Activated T-helper 2 cell treated with anti-CD3 and anti-CD28 coated beads, Interferon-gamma antibody, Interleukin-2, Interleukin-4, amounts not matched to agents 10 μg/mL and 5 μg/mL and 100 μg/mL, durations not matched to agents 14 hours and 24 hours and 36 hours (primary cell): Measurements from ENCODE around the gene PRKX. TPM values are rescaled to one million over a fixed set of nuclear protein-coding genes. Genes with fewer than 3 reads are reported as not detected.
"Not testable (repeated sequence)": the region's sequence is repeated elsewhere in the genome, so short reads cannot be mapped to it uniquely, and the experiment has no call there.

Source experiments
- DNase-seq: peaks from one replicate; pipeline ENCODE4 v3.0.0; 2021; ENCODE audit warnings: low spot score
- H3K27ac Mint-ChIP-seq: one replicate; pipeline ENCODE4 v1.8.0; 2021; ENCODE audit warnings: mixed read lengths
- H3K27me3 Mint-ChIP-seq: one replicate; pipeline ENCODE4 v1.8.0; 2021; ENCODE audit warnings: low read depth, mixed read lengths
- H3K36me3 Mint-ChIP-seq: one replicate; pipeline ENCODE4 v1.8.0; 2021; ENCODE audit warnings: low read depth, mixed read lengths
- H3K4me1 Mint-ChIP-seq: one replicate; pipeline ENCODE4 v1.8.0; 2021; ENCODE audit warnings: low read depth, mixed read lengths
- H3K4me3 Mint-ChIP-seq: one replicate; pipeline ENCODE4 v1.8.0; 2021; ENCODE audit warnings: low read depth, mild to moderate bottlenecking, moderate library complexity, mixed read lengths
- H3K9me3 Mint-ChIP-seq: one replicate; pipeline ENCODE4 v1.8.0; 2021; ENCODE audit warnings: mixed read lengths
- intact Hi-C: fragments of 100-400 bp; cut with micrococcal nuclease; formaldehyde crosslinking; loops from one replicate; pipeline ENCODE4 v1.15.1; 2023
- total RNA-seq: library from RNA; stranded (reverse); gene quantifications from 2 replicates; pipeline ENCODE4 v1.2.3, GENCODE V29; 2022

The PRKX gene
- total RNA-seq, 1 donor from 2014 or later, result 116 TPM

DNA sequence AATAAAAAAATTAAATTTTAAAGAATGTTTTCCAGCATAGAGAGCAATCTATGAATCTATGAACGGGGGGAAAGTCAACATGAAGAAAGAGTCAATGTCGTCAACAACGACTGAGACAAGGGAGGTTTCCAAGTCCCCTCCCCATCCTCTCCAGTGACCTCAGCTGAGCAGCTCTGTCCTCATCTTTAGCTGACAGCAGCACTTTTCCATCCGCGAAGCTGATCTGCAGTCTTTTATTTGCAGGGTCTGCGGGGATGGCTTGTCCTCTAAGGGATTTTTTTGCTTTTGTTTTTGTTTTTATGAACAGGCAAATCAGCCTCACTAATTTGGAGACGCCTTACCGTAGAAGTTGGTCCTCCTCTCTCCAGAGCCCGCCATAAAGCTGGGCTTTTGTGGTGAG, 46.5 kb downstream of the PRKX start:
- Mint-ChIP-seq H3K9me3 (no peaks in the 10 kb centered on the region), H3K36me3 (peaks cover 42% of the 10 kb centered on the region), H3K27me3 (no peaks in the 10 kb centered on the region), H3K4me3 (no peak overlapping the region), H3K27ac (no peak overlapping the region), H3K4me1 (peaks cover 9% of the 10 kb centered on the region)
- intact Hi-C loops, result no loop called here
- no peak for DNase-seq

DNA sequence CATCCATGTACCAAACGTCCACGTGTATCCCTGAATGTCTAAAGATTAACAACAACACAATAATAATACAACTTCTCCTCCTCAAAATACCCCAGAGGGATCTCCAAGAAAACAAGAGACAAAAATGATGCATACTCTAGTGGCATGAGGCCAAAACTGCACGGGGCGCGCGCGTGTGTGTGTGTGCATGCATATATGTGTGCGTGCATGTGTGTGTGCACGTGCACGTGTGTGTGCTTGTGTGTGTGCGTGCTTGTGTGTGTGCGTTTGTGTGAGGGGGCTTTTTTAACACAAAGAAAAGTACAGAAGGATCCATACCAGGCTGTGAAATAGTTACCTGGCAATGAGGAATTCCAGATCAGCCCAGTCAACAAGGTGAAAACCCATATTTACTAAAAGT, 48.5 kb downstream of the PRKX start:
- no peak overlapping the region for H3K4me3 Mint-ChIP-seq
- H3K9me3 Mint-ChIP-seq, result no peaks in the 10 kb centered on the region
- peaks cover 15% of the 10 kb centered on the region for H3K4me1 Mint-ChIP-seq
- intact Hi-C loops, result no loop called here
- peaks cover 52% of the 10 kb centered on the region for H3K36me3 Mint-ChIP-seq
- no peak for DNase-seq
- H3K27ac Mint-ChIP-seq, result no peak overlapping the region
- H3K27me3 Mint-ChIP-seq, result no peaks in the 10 kb centered on the region

DNA sequence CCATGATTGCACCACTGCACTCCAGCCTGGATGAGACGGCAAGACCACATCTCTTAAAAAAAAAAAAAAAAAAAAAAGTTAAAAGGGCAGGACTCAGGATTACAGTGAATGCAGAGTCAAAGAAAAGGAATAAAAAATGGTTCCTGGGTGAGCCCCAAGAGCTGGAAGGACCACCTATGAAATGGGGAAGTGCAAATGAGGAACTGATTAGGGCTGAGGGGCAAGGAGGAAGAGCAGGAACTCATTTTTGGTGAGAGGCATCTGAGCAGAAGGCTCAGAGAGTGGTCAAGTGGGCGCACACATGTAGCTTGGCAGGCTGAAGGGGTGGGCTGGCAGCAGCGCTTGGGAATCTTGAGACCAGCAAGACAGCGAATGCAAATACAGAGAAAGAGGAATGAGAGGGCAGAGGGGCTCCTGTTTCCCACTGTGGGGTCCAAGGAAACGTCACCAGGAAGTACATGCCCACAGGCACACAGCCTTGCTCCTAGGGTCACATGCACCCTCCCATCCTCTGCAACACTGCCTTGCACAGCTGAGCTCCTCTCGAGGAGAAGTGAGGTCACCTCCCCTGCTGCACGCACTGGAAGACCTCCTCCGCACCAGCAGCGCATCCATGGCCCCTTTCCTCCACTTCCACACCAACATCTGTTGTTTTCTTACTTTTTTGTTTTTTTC, 49.7 kb downstream of the PRKX start:
- intact Hi-C loops, H3K27ac Mint-ChIP-seq, DNase-seq, H3K9me3 Mint-ChIP-seq, H3K4me3 Mint-ChIP-seq, H3K27me3 Mint-ChIP-seq: not testable (repeated sequence)
- H3K36me3 Mint-ChIP-seq, result peaks cover 45% of the 10 kb centered on the region
- H3K4me1 Mint-ChIP-seq, result peaks cover 11% of the 10 kb centered on the region

DNA sequence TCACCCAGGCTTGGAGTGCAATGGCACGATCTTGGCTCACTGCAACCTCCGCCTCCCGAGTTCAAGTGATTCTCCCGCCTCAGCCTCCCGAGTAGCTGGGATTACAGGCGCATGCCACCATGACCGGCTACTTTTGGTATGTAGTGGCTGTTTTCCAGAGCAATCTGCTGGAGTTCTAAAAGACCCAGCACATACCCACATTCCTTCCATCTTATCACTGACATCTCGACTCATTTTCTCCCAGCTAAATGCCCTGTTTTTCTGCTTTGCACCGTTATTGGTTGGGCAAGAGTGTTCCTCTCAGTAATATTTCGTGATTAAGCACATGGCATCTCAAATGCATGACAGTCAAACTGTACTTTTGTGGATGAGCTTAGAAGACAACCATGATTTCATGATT, 53.7 kb downstream of the PRKX start:
- H3K4me3 Mint-ChIP-seq, result no peak overlapping the region
- no peak overlapping the region for H3K27ac Mint-ChIP-seq
- no peak for DNase-seq
- intact Hi-C loops, result loop anchor here (10.0 kb wide), 1 partner anchor 125 kb away; no protein-coding TSS in a partner anchor
- no peaks in the 10 kb centered on the region for H3K27me3 Mint-ChIP-seq
- peaks cover 11% of the 10 kb centered on the region for H3K4me1 Mint-ChIP-seq
- H3K9me3 Mint-ChIP-seq, result no peaks in the 10 kb centered on the region
- H3K36me3 Mint-ChIP-seq, result peaks cover 33% of the 10 kb centered on the region

DNA sequence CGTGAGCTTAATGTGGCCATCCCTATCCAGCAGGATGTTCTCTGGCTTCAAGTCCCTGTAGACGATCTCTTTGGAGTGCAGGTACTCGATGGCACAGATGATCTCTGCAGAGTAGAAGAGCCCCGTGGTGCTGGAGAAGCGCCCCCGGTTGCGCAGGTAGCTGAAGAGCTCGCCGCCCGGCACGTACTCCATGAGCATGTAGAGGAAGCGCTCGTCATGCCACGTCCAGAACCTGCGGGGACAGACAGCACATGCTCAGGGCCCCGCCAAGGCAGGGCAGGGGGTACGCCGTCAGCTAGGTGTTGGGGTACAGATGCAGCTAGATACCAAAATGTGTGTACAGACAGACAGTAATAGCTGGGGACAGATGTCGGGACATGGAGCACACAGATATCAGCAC, 58.3 kb downstream of the PRKX start:
- Mint-ChIP-seq H3K27ac (no peak overlapping the region), H3K27me3 (no peaks in the 10 kb centered on the region), H3K36me3 (peaks cover 30% of the 10 kb centered on the region), H3K4me3 (no peak overlapping the region), H3K4me1 (peaks cover 2% of the 10 kb centered on the region), H3K9me3 (no peaks in the 10 kb centered on the region)
- no peak for DNase-seq
- intact Hi-C loops, result loop anchor here (10.0 kb wide), 1 partner anchor 130 kb away; no protein-coding TSS in a partner anchor

DNA sequence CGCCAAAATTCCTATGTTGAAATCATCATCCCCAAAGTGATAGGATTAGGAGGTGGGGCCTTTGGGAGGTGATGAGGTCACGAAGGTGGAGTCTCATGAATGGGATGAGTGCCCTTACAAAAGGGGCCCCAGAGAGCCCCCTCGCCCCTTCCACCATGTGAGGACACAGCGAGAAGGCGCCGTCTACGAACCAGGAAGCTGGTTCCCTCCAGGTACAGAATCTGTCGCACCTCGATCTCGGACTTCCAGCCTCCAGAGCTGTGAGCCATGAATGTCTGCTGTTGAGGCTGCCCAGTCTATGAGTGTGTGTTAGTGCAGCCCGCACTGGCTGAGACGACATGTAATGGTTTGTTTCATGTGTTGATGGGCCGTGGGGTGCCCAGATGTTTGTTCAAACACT, 60.3 kb downstream of the PRKX start:
- H3K36me3 Mint-ChIP-seq, result peaks cover 31% of the 10 kb centered on the region
- H3K4me1 Mint-ChIP-seq, result peaks cover 2% of the 10 kb centered on the region
- no peaks in the 10 kb centered on the region for H3K9me3 Mint-ChIP-seq
- H3K27me3 Mint-ChIP-seq, result no peaks in the 10 kb centered on the region
- no peak for DNase-seq
- H3K27ac Mint-ChIP-seq, result no peak overlapping the region
- no peak overlapping the region for H3K4me3 Mint-ChIP-seq
- intact Hi-C loops, result loop anchor here (5.0 to 10.0 kb wide), 2 partner anchors 59 to 132 kb away; partner anchors contain the start of gene PRKX

DNA sequence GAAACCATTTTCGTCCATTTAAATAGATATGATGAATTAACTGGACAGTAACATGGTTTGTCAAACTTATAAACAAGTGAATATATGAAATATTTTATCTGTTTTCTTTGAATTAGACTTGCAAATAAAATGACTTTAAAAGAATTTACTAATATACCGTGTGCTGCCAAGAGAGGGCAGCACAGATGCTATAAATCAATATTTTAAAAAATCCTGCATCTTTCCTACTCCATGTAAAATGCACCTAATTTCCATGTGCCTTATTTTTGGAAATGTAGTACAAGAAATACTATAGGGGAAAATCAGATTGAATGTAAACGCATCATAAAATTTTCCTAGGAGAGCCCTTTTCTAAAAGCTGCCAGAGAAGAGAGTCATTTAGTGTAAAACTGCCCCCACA, 62.2 kb downstream of the PRKX start:
- no peaks in the 10 kb centered on the region for H3K27me3 Mint-ChIP-seq
- no peaks in the 10 kb centered on the region for H3K9me3 Mint-ChIP-seq
- no peak overlapping the region for H3K4me3 Mint-ChIP-seq
- DNase-seq, result no peak
- peaks cover 2% of the 10 kb centered on the region for H3K4me1 Mint-ChIP-seq
- intact Hi-C loops, result loop anchor here (1.0 to 10.0 kb wide), 3 partner anchors 61 to 161 kb away; partner anchors contain the start of gene PRKX
- peaks cover 43% of the 10 kb centered on the region for H3K36me3 Mint-ChIP-seq
- H3K27ac Mint-ChIP-seq, result no peak overlapping the region

DNA sequence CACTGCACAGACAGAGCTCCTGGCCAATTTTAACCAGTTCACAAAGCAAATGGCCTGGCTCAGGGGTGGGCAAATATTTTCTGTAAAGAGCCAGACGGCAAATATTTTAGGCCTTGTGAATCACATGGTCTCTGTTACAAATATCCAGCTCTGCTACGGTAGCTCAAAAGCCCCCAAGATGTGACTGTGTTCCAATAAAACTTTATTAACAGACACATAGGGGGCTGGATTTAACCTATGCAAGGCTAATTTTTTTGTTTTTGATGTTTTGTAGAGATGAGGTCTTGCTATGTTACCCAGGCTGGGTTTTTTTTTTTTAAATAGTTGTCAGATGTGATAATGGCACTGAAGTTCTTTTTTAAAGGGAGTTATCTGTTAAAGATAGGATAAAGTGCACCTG, 65.4 kb downstream of the PRKX start:
- DNase-seq, result no peak
- Mint-ChIP-seq H3K9me3 (no peaks in the 10 kb centered on the region), H3K4me3 (no peak overlapping the region), H3K27me3 (no peaks in the 10 kb centered on the region), H3K27ac (no peak overlapping the region), H3K4me1 (peaks cover 2% of the 10 kb centered on the region), H3K36me3 (peaks cover 67% of the 10 kb centered on the region)
- intact Hi-C loops, result no loop called here

DNA sequence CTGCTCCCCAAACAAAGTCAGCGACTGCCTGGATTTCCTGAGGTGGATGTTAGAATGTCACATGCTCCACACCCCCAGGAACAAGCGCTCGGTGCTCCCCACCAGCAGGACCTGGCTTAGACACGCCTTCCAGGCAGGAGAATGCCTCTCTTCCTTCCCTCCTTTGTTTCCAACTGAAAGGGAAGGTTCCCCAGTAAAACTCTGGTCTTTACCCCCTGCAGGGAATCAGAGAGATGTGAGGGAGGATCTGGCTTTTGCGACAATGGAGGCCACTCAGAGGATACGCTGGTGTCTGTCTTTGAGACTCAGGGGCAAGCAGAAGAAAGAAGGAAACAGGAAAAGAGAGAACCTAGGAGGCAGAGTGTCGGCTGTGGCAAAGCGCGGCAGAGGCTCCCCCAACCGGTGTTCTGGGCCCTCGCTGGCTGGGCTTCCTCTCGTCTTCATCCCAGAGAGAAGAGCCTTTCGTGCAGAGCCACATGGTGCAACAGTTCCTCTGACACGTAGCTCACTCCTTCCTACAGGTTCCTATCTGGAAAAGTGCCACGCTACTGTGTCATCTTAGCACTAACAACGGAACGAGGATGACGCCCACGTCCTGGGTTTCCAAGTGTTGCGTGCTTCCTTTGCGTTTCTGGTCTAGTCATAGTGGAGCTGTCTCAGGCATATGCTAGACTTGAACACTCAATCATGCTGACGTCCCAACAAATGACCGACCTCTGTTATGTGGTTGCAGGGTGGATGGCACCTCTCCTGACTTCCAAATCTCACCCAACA, 73.4 kb downstream of the PRKX start:
- intact Hi-C loops, H3K27ac Mint-ChIP-seq, H3K9me3 Mint-ChIP-seq, DNase-seq, H3K27me3 Mint-ChIP-seq, H3K4me1 Mint-ChIP-seq, H3K4me3 Mint-ChIP-seq: not testable (repeated sequence)
- peaks cover 49% of the 10 kb centered on the region for H3K36me3 Mint-ChIP-seq

DNA sequence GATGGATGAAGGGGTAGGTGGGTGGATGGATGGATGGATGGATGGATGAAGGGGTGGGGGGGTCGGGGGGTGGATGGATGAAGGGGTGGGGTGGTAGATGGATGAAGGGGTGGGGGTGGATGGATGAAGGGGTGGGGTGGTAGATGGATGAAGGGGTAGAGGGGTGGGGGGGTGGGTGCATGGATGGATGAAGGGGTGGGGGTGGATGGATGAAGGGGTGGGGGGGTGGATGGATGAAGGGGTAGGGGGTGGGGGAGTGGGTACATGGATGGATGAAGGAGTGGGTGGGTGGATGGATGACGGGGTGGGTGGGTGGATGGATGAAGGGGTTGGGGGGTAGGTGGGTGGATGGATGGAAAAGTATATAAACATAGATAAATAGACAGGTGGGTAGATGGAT, 74.2 kb downstream of the PRKX start:
- H3K36me3 Mint-ChIP-seq, result peaks cover 41% of the 10 kb centered on the region
- peaks cover 4% of the 10 kb centered on the region for H3K4me1 Mint-ChIP-seq
- intact Hi-C loops, result no loop called here
- no peaks in the 10 kb centered on the region for H3K27me3 Mint-ChIP-seq
- no peak overlapping the region for H3K27ac Mint-ChIP-seq
- no peaks in the 10 kb centered on the region for H3K9me3 Mint-ChIP-seq
- H3K4me3 Mint-ChIP-seq, result no peak overlapping the region
- no peak for DNase-seq

DNA sequence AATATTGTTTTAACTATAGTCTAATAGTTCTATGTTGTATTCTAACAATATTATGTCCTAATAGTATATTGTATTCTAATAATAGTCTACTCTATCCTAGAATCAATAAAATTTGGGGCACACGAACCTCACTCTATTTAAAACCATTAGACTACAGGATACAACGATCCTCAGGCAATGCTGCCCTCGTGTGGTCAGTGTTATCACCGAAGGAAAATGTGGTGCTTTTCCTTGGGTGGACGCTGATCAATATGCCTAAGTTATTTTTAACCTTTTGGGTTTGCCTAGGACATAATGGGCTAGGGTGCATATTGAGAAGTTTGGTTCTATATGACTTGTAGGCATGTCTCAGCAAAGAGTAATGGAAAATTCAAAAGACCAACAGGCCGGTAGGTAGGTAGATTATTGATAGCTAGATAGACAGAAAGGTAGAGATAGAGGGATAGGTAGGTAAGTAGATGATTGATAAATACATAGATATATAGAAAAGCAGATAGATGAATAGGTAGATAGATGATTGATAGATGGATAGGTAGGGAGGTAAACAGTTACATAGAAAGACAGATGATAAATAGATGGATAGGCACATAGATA, 75.1 kb downstream of the PRKX start:
- Mint-ChIP-seq H3K27me3 (no peaks in the 10 kb centered on the region), H3K4me3 (no peak overlapping the region), H3K9me3 (no peaks in the 10 kb centered on the region), H3K4me1 (peaks cover 4% of the 10 kb centered on the region), H3K27ac (peak overlapping the region; percentile 35), H3K36me3 (peaks cover 37% of the 10 kb centered on the region)
- intact Hi-C loops, result no loop called here
- no peak for DNase-seq

DNA sequence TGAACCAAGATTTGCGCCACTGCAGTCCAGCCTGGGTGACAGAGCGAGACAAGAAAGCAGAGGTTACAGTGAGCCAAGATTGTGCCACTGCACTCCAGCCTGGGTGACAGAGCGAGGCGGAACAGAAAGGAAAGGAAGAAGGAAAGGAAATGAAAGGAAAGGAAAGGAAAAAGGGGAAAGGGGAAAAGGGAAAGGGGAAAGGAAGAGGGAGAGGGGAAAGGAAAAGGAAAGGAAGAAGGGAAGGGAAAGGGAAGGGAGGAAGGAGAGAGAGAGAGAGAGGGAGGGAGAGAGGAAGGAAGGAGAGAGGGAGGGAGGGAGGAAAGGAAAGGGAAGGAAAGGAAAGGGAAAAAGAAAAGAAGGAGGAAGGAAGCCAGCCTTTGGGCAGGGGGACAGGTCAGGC, 76.6 kb downstream of the PRKX start:
- no peak overlapping the region for H3K27ac Mint-ChIP-seq
- intact Hi-C loops, result no loop called here
- no peaks in the 10 kb centered on the region for H3K9me3 Mint-ChIP-seq
- H3K27me3 Mint-ChIP-seq, result no peaks in the 10 kb centered on the region
- H3K4me3 Mint-ChIP-seq, result no peak overlapping the region
- DNase-seq, result no peak
- H3K4me1 Mint-ChIP-seq, result peaks cover 4% of the 10 kb centered on the region
- peaks cover 40% of the 10 kb centered on the region for H3K36me3 Mint-ChIP-seq

DNA sequence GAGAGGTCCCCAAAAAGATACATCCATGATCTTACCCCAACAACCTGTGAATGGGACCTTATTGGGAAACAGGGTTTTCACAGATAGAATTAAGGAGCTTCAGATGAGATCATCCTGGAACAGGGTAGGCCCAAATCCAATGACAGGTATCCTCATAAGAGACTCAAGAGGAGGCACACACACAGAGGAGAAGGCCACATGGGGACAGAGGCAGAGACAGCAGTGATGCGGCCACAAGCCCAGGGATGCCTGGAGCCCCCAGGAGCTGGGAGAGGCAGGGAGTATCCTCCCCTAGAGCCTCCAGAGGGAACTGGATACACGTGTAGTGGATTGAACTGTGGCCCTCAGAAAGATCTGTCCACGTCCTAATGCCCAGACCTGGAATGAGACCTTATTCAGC, 82.3 kb downstream of the PRKX start:
- H3K4me3 Mint-ChIP-seq, result no peak overlapping the region
- H3K27me3 Mint-ChIP-seq, result no peaks in the 10 kb centered on the region
- H3K36me3 Mint-ChIP-seq, result peaks cover 60% of the 10 kb centered on the region
- no peaks in the 10 kb centered on the region for H3K9me3 Mint-ChIP-seq
- no peaks in the 10 kb centered on the region for H3K4me1 Mint-ChIP-seq
- DNase-seq, result no peak
- intact Hi-C loops, result no loop called here
- H3K27ac Mint-ChIP-seq, result no peak overlapping the region
